ENCODE measurements around the gene PLXDC2. TPM values are rescaled to one million over a fixed set of nuclear protein-coding genes. Genes with fewer than 3 reads are reported as not detected.
"Not testable (repeated sequence)": the region's sequence is repeated elsewhere in the genome, so short reads cannot be mapped to it uniquely, and the experiment has no call there.

The PLXDC2 gene
- polyA plus RNA-seq, 6 donors from 2014 or later = 0.15 to 1.3 (median 0.35) TPM; not detected in 1

- DNase-seq = no peak
- Mint-ChIP-seq H3K4me3 (no peak overlapping the region), H3K36me3 (peaks cover 0 to 6% of the 10 kb centered on the region in 2 donors), H3K9me3 (peaks cover 0 to 18% (median 0%) of the 10 kb centered on the region in 7 donors), H3K27ac (no peak overlapping the region), H3K4me1 (no peaks in the 10 kb centered on the region), H3K27me3 (no peaks in the 10 kb centered on the region)
- no peak for ATAC-seq (ENCODE audit: low read depth in 2 of 2)
Measured at GRCh38 chr10:19977097-19977521, 160.9 kb downstream of the PLXDC2 start.

DNA sequence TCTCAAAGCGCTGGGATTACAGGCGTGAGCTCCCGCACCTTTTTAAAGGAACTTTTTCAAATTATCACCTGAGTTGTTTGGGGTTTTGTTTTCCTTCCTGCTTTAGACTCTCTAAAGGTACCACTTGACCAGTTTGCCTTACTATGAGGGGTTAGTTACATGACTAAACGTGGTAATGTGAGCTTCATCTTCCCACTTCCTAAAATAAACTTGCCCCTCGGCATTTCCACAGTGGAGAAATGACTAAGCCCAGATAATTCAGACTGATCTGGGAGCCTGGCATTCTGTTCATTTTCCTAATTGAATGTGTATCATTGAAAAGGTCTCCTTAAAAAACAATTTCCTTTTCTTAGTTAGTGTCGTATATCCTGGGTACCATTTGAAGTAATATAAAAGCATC is 163.4 kb downstream of the PLXDC2 start:
- no peak for ATAC-seq (ENCODE audit: low read depth in 2 of 2)
- H3K4me1 Mint-ChIP-seq = no peaks in the 10 kb centered on the region
- H3K27ac Mint-ChIP-seq = no peak overlapping the region
- peaks cover 0 to 18% (median 0%) of the 10 kb centered on the region in 7 donors for H3K9me3 Mint-ChIP-seq
- no peak for DNase-seq
- no peaks in the 10 kb centered on the region for H3K27me3 Mint-ChIP-seq
- H3K36me3 Mint-ChIP-seq = peaks cover 0 to 6% of the 10 kb centered on the region in 2 donors
- no peak overlapping the region for H3K4me3 Mint-ChIP-seq

DNA sequence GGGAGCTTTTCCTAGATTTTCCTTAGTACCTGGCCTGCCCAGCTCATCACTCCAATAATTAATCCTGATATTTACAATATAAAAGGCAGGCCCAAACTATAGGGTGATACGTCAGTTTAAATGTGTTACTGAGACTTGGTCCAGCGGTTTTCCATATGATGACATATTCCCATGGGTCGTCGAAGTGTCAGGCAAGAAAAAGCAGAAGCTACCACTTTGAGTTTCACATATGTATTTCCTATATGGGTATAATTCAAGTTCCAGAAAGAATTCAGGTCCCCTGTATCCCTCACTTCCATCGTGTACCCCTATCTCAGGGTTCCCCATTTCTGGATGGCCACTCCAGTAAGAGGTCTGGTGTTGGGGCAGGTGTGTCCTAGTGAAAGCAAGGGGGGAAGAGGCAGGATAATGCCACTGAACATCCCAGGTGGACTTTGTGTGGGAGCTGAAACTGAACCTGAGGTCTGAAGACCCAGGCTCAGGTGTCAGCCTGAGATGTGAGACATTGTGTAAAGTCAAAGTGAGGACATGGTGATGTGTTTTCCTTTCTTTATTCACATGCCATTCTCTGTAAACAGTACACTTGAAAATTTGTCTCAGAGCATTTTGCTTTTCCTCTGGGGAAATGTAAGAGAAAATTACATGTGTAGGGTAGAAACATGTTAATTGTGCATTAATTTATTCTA is 167.8 kb downstream of the PLXDC2 start:
- ATAC-seq (ENCODE audit: low read depth in 2 of 2) (no peak), DNase-seq (no peak)
- Mint-ChIP-seq H3K9me3 (no peaks in the 10 kb centered on the region), H3K27me3 (no peaks in the 10 kb centered on the region), H3K4me1 (no peaks in the 10 kb centered on the region), H3K36me3 (no peaks in the 10 kb centered on the region), H3K4me3 (no peak overlapping the region), H3K27ac (peak overlapping the region in 1 of 6 donors; percentile 35)

DNA sequence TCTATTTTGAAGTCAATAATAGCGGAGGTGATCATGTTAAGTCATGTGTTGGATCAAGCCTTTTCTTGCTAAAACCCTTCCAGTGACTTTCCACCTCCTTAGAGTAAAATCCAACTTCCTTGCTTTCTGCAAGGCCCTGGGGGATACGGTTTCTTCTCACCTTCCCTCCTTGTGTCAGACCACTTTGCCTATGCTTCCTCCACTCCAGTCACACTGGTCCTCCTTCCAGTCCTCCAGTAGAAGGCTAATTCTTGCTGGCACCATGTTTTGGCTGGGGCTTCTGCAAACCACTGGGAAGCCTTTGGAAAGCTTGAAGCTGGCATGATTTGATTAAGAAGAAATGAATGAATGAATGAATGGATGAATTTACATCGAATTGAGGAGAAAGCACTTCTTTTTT is 169.5 kb downstream of the PLXDC2 start:
- no peak overlapping the region for H3K27ac Mint-ChIP-seq
- H3K4me3 Mint-ChIP-seq = no peak overlapping the region
- no peaks in the 10 kb centered on the region for H3K27me3 Mint-ChIP-seq
- no peaks in the 10 kb centered on the region for H3K36me3 Mint-ChIP-seq
- ATAC-seq (ENCODE audit: low read depth in 2 of 2) = no peak
- no peaks in the 10 kb centered on the region for H3K4me1 Mint-ChIP-seq
- no peaks in the 10 kb centered on the region for H3K9me3 Mint-ChIP-seq
- DNase-seq = no peak

DNA sequence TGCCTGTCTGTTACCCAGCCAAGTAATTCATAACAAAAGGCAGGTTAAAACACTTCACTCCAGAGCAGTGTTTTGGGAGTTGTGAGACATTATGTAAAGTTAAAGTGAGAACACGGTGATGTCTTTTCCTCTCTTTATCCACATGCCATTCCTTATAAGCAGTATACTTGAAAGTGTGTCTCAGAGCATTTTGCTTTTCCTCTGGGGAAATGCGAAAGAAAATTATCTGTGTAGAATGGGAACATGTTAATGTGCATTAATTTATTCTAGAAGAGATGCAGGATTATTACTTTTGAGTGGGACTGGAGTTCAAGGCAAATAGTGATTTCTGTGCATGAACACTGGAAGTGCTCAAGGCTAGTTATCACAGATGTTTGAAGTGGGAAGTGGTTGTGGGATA is 170.4 kb downstream of the PLXDC2 start:
- no peaks in the 10 kb centered on the region for H3K27me3 Mint-ChIP-seq
- ATAC-seq (ENCODE audit: low read depth in 2 of 2) (no peak), DNase-seq (no peak)
- H3K9me3 Mint-ChIP-seq = no peaks in the 10 kb centered on the region
- no peak overlapping the region for H3K27ac Mint-ChIP-seq
- H3K36me3 Mint-ChIP-seq = no peaks in the 10 kb centered on the region
- H3K4me3 Mint-ChIP-seq = no peak overlapping the region
- H3K4me1 Mint-ChIP-seq = no peaks in the 10 kb centered on the region

DNA sequence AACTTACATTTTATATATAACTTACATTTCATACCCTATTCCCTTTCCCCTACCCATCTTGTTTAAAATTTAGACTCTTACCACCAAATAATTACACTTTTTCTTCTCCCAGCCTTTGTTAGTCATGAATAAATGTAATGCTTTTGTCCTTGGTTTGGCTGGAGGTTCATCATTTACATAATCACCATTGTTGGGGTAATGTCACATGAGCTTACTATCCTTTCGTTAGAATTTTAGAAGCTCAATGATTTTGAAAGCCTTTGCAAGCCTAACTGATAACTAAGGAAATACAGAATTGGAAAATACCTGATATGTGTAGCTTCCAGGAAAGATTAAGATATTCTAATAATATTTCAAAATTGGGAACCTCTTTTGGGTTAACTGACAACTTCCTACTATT is 171.7 kb downstream of the PLXDC2 start:
- Mint-ChIP-seq H3K4me1 (no peaks in the 10 kb centered on the region), H3K27me3 (no peaks in the 10 kb centered on the region), H3K27ac (no peak overlapping the region), H3K4me3 (no peak overlapping the region), H3K36me3 (no peaks in the 10 kb centered on the region), H3K9me3 (no peaks in the 10 kb centered on the region)
- ATAC-seq (ENCODE audit: low read depth in 2 of 2) (no peak), DNase-seq (no peak)

DNA sequence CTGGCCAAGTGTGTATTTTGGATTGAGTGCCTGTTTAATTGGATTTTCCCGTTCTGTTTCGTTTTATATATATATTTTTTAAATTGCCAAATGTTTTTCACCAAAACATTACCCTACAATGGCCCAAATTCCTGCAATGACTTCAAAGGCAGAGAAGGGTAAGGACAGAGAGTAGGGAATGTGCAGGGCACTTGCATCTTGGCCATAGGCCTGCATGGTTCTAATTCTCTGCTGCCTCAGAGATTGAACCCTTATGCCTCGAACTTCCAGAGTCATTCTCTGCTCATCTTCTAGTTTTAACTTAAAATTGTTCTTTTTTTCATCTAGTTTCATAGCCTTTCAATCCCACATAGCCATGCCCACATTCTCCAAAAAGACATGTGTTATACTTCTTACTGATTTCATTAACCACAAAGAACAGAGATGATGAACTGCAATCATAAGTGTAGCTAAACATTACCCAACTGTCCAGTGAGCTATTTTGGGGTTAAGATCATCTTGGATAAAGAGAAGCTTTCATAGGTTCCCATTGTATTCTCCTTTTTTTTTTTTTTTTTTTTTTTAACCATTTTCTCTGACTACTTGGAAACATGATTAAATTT is 177.6 kb downstream of the PLXDC2 start:
- Mint-ChIP-seq H3K4me3 (no peak overlapping the region), H3K27me3 (no peaks in the 10 kb centered on the region), H3K9me3 (peaks cover 0 to 4% (median 0%) of the 10 kb centered on the region in 7 donors), H3K27ac (no peak overlapping the region), H3K4me1 (no peaks in the 10 kb centered on the region), H3K36me3 (no peaks in the 10 kb centered on the region)
- ATAC-seq (ENCODE audit: low read depth in 2 of 2) (no peak), DNase-seq (no peak)

GRCh38 chr10:19998482-19998881 is 182.2 kb downstream of the PLXDC2 start:
- Mint-ChIP-seq H3K27ac (no peak overlapping the region), H3K36me3 (no peaks in the 10 kb centered on the region), H3K9me3 (peaks cover 0 to 4% (median 0%) of the 10 kb centered on the region in 7 donors), H3K27me3 (no peaks in the 10 kb centered on the region), H3K4me1 (peaks cover 5 to 11% (median 10%) of the 10 kb centered on the region in 3 donors), H3K4me3 (no peak overlapping the region)
- ATAC-seq (ENCODE audit: low read depth in 2 of 2) (no peak), DNase-seq (no peak)

DNA sequence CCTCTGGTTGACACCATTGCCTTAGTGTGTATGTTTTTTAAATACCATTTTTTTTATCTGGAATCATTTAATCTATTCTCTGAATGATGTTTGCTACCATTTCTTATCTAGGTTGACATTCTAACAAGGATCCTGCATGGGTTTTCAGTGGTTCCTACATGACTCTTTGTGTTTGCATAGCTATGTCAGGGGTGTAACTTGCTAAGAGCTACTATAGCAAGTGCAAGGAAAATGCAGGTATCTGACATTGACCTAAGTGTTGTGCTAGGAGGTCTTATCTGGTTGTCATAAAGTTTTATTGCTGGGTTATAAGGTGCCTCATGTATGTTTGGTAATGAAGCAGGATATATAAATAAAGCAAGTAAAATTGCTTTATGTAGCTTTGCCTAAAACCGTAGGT is 183.2 kb downstream of the PLXDC2 start:
- no peak for ATAC-seq (ENCODE audit: low read depth in 2 of 2)
- no peaks in the 10 kb centered on the region for H3K36me3 Mint-ChIP-seq
- peaks cover 0 to 4% (median 0%) of the 10 kb centered on the region in 7 donors for H3K9me3 Mint-ChIP-seq
- peaks cover 8 to 19% (median 19%) of the 10 kb centered on the region in 3 donors for H3K4me1 Mint-ChIP-seq
- no peak for DNase-seq
- no peak overlapping the region for H3K4me3 Mint-ChIP-seq
- H3K27ac Mint-ChIP-seq = no peak overlapping the region
- H3K27me3 Mint-ChIP-seq = no peaks in the 10 kb centered on the region

- peaks cover 8 to 23% (median 19%) of the 10 kb centered on the region in 3 donors for H3K4me1 Mint-ChIP-seq
- not testable (repeated sequence) for DNase-seq; H3K9me3 Mint-ChIP-seq; H3K27me3 Mint-ChIP-seq; H3K4me3 Mint-ChIP-seq; H3K36me3 Mint-ChIP-seq; H3K27ac Mint-ChIP-seq; ATAC-seq (ENCODE audit: low read depth in 2 of 2)
Measured at GRCh38 chr10:20002026-20002425, 185.8 kb downstream of the PLXDC2 start.

- Mint-ChIP-seq H3K36me3 (no peaks in the 10 kb centered on the region), H3K4me1 (peaks cover 8 to 23% (median 19%) of the 10 kb centered on the region in 3 donors), H3K4me3 (peak overlapping the region in 1 of 8 donors; percentile 54), H3K27ac (peak overlapping the region in 4 of 6 donors; percentile 16 to 71 (median 41)), H3K9me3 (no peaks in the 10 kb centered on the region), H3K27me3 (no peaks in the 10 kb centered on the region)
- no peak for ATAC-seq (ENCODE audit: low read depth in 2 of 2)
- DNase-seq = no peak
Measured at GRCh38 chr10:20002657-20003056, 186.4 kb downstream of the PLXDC2 start.

DNA sequence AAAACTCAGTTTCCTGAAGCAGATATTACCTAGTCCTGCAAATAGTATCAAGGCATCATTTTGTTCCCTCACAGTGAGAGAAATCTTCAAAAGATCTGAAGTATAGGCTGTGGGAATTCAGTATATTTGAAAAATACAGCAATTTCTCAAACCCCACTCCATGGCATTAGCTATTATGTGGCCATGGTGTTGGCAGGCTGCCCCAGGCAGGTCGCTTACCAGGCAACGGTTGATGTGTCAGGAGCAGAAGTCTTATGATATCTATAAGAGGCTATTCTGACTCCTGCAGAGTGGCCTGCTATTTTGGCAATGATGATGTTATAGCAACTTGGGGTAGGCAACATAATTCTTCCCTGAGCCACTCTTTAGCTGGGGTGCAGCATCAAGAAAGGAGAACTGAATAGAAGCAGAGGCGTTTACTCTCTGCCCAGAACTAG is 187.9 kb downstream of the PLXDC2 start:
- ATAC-seq (ENCODE audit: low read depth in 2 of 2) = peak; percentile 39 to 42
- DNase-seq = no peak
- Mint-ChIP-seq H3K27ac (peak overlapping the region; percentile 44 to 92 (median 58)), H3K36me3 (no peaks in the 10 kb centered on the region), H3K9me3 (no peaks in the 10 kb centered on the region), H3K4me3 (no peak overlapping the region), H3K4me1 (peaks cover 8 to 23% (median 19%) of the 10 kb centered on the region in 3 donors), H3K27me3 (no peaks in the 10 kb centered on the region)

DNA sequence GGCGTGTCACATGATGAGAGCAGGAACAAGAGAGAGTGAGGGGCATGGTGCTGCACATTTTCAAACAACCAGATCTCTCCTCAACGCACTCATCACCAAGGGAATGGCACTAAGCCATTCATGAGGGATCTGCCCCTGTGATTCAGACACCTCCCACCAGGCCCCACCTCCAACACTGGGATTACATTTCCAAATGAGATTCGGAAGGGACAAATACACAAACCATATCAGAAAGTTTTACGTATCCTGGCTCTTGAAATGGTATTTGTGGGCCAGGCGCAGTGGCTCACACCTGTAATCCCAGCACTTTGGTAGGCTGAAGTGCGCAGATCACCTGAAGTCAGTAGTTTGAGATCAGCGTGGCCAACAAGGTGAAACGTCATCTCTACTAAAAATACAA is 189.4 kb downstream of the PLXDC2 start:
- no peak for DNase-seq
- no peak for ATAC-seq (ENCODE audit: low read depth in 2 of 2)
- no peaks in the 10 kb centered on the region for H3K36me3 Mint-ChIP-seq
- no peaks in the 10 kb centered on the region for H3K27me3 Mint-ChIP-seq
- H3K4me3 Mint-ChIP-seq = no peak overlapping the region
- peaks cover 8 to 23% (median 19%) of the 10 kb centered on the region in 3 donors for H3K4me1 Mint-ChIP-seq
- peak overlapping the region in 2 of 6 donors; percentile 11 to 67 for H3K27ac Mint-ChIP-seq
- no peaks in the 10 kb centered on the region for H3K9me3 Mint-ChIP-seq

DNA sequence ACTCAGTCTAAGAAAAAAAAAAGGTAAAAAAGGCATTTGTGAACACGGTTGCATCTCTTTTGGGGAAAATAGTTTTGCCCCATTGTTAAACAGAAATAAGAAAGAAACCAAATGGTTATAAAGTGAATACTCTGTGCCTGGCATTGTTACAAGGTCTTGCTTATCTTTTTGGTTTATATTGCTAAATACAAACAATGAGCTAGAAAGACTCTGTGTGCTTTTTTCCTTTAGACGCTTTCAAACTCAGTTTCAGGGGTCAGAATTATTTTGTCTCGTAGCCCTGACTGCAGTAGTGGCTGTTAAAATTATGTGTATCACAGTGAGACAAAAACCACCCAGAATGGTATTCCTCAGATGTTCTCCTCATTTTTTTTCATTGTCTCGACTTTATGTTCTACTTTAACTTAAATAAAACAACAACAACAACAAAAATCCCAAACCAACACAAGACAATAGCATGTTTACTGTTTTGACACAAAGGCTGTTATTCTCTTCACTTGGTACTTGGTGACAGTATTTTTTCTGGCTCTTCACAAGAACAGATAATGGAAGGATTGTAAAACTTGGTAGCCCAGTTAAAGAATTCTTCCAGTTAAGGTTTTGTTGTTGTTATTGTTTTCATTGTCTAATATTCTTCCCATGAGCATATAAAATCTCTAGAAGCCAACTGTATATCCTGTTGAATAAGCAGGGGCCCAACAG is 190.1 kb downstream of the PLXDC2 start:
- ATAC-seq (ENCODE audit: low read depth in 2 of 2) = no peak
- peak overlapping the region in 1 of 6 donors; percentile 32 for H3K27ac Mint-ChIP-seq
- H3K4me3 Mint-ChIP-seq = no peak overlapping the region

More for the DNA sequence above, 190.1 kb downstream of the PLXDC2 start:
- Mint-ChIP-seq H3K36me3 (no peaks in the 10 kb centered on the region), H3K4me1 (peaks cover 8 to 23% (median 19%) of the 10 kb centered on the region in 3 donors), H3K9me3 (no peaks in the 10 kb centered on the region), H3K27me3 (no peaks in the 10 kb centered on the region)
- DNase-seq = no peak

All from naive B cell (primary cell).